ENCODE results near the gene ARHGAP10.
A peak's percentile ranks its signal among the peaks of the same experiment; 100 is the strongest.

ARHGAP10 gene

GRCh38 chr4:147731580-147732517 lies at the start of gene ARHGAP10:
TSS of gene ARHGAP10 (plus strand) at chr4:147732088. CDS start at chr4:147732302, 214 bp downstream.
- DNase-seq = peak; percentile 83

- no peak for DNase-seq
Measured at GRCh38 chr4:147682755-147683154, 49.1 kb upstream of the ARHGAP10 start.

DNA sequence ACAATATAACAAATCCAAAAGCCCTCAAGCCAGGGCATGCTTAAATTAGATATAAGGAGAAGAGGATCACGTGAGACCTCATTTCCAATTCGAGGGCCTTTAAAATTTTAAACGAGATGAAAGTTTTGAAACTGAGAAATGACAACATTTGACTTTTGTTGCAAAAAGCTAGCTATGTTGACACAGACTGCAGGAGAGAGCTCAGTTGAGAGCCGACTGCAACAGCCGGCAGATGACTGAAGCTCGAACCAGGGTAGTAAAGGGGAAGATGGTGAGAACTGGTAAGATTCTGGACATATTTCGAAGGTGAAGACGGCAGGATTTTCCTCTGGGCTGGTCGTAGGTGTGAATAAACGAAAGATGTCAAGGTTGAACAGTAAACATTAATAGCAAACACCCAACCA lies 48.7 kb upstream of the ARHGAP10 start:
- no peak for DNase-seq

DNA sequence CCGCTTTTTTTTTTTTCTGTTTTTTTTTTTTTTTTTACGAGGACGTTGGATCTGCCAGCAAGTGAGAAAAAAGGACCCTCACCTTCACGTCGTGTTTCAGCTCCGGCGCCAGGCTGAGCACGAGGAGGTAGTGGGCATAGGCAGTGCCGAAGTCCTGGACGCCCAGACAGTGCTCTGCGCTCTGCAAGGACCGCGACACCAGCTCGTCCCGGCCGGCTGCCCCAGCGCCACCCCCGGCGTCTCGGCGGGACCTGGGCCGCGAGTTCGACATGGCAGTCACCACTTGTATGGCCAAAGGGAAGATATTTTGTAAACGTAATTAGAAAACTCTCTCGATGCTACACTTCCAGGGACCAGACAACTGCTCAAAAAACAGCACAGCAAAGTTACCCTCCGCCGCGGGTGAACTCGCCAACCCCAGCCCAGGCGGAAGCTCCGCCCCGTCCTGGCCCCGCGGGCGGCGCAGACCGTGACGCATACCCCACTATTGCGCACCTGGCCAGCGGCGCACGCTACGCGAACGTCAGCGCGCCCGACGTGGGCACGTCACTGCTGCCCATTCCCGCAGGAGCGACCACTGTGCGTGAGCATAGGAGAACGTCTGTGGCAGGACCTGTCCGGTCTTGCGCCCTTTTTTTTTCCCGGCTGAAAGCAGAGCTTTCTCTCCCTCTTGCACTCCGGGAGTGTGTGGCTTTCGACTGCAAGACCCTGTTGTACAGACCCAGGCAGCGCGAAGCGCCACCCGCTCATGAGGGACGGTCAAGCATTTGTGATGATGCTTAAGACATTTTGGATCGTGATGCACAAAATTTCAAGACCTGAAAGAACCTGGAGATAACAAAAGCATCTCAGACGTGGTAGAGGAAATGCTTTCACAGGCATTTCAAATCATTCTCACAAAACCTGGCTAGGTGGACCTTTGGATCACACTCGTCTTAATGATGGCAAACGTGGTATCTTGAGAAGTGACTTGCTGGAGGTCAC lies 47.9 kb upstream of the ARHGAP10 start, which contains the start of gene PRMT9:
PRMT9 (minus strand) TSS at position 447 of the 984 bp plus-strand sequence; CDS start at position 271, 176 bp downstream.
- peak; percentile 93 for DNase-seq

GRCh38 chr4:147689067-147689466 lies 42.8 kb upstream of the ARHGAP10 start:
- DNase-seq = no peak

GRCh38 chr4:147691820-147692219 lies 40.1 kb upstream of the ARHGAP10 start:
- no peak for DNase-seq

- no peak for DNase-seq
Measured at GRCh38 chr4:147693218-147693617, 38.7 kb upstream of the ARHGAP10 start.

DNA sequence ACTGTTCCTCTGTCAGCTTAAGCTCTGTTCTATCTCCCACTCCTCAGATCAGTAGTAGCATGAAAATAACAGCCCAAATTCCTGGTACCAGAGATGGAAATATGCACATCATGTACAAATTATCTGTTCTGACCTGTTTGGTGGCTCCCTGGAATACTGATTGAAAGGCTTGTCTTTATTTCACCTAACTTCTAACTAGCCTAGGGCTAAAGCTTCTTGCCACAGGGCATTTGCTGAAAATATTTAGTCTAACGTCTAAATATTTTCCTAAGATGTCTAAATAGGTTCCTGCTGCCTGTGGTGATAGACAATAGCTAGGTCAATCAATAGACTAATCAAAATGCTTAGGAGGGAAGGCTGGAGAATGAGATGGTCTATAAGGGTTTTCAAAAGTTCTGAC lies 35.0 kb upstream of the ARHGAP10 start:
- no peak for DNase-seq

DNA sequence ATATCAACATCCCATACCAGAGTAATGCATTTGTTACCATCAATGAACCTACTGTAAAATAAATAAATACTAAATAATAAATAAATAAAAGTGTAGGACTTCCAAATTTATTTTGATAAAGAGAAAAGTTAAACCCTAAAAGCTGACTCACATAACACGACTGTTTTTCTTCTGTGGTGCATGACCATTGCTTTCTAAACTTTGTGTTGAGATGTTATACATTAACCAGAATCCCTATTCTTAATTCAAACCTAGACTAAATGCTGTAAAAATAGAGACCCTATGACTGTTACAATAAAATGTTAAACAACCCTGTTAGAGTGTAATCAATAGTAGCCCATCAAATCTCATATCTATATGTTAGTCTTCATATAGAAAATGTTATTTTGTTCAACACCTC lies 27.0 kb upstream of the ARHGAP10 start:
- no peak for DNase-seq

DNA sequence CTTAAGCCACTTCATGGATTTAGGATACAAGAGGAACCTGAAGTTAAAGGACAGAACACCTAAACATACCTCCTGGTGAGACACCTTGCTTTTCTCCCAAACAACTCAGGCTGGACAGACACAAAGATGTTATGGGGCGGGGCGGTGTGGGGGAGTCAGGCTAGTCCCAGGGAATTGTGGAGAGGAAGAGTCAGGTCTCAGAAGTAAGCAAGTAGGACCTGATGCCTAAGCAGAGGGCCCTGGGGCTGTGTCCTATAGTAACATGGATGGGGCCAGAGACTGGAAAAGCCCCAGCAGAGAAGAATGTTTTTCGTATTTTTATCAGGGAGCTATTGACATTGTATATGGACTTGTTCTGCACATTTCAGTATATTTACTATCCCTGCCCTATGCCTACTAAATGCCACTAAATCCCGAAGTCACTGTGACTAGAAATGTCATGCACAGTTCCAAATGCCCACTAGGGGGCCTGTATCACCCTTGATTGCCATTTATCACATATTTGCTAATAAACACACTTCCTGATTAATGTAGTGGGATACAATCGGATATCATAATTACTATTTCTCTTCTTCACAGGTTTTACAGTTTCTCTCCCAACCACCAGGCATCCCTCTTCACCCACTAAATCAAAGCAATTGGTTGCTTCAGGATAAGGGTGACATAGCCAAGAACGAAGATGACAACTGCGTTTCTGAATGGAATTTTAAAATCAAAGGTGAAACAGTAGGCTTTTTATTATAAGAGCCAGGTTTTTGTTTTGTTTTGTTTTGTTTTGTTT lies 23.8 kb upstream of the ARHGAP10 start:
- DNase-seq = no peak

- no peak for DNase-seq
Measured at GRCh38 chr4:147709999-147710398, 21.9 kb upstream of the ARHGAP10 start.

GRCh38 chr4:147714575-147715401 lies 17.1 kb upstream of the ARHGAP10 start:
- no peak for DNase-seq

DNA sequence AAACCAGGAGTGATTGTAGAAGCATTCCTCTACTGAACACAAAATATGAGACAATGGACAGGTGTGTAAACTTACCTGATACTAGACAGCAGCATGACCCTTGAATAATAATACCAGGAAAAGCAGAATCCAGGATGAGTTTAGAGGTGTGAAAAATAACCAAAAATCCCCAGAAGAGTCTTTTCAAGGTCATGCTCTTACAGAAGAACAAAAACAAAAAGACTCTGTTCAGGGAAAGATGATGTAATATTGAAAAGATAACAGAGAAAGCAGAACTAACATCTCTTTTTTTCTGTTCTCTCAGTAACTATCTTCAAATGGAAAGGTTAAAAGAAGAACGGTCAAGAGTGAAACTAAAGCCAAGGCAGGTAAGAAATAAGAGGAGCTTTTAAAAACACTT lies 14.0 kb upstream of the ARHGAP10 start:
- no peak for DNase-seq

GRCh38 chr4:147723326-147723725 lies 8.6 kb upstream of the ARHGAP10 start:
- DNase-seq = no peak

DNA sequence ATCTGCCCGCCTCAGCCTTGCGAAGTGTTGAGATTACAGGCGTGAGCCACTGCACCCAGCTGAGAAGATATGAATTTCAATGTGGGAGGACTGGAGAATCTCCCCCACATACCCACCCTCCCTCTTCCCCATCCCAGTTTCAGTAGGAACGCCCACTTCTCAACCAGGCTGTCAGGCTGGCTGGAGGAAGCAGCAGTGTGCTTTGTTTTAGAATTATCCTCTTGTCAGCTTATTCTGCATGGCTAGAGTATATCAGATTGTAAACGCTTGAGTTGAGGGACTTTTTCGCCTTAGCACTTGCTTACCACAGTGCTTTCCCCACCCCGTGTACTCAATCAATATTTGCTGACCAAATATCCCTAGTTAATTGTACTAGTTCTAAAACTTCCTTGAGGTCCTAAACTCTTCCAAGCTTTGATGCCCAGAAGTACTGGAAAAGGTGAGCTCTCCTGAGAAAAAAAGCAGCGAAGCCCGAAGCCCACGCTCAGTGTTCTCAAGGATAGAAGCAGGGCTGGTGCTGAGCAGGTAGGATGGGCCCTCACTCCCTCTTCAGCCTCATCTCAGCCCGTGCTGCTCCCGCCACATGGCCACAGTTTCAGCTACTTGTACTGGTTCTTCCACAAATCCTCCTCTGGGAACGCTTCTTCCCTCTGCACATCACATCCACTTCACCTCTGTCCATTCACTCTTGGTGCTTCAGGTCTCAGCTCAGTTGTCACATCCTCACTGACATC lies 7.3 kb upstream of the ARHGAP10 start:
- DNase-seq = no peak

- DNase-seq = no peak
Measured at GRCh38 chr4:147725673-147726072, 6.2 kb upstream of the ARHGAP10 start.

GRCh38 chr4:147727476-147728028 lies 4.3 kb upstream of the ARHGAP10 start:
- no peak for DNase-seq

DNA sequence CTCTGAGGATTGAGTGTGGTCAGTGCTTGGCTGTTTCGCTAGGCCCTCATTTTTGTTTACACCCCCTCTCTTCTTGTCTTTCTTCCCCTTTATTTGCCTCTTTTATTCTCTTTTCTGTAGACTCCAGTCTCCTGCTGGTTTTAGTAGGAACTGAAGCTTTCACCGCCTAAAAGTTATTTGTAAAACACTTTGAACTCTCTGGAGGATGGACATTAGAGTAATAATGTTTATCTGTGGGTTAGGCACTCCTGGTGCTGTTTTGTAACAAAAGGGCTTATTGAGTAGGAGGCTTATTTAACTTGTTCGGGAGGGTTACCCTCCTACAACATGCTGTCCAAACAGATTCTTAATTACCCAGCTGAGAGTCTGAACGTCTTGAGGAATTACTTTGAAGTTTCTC lies 1.6 kb upstream of the ARHGAP10 start:
- DNase-seq = no peak

- peak; percentile 68 for DNase-seq
Measured at GRCh38 chr4:147732518-147733235, 789 bp downstream of the ARHGAP10 start.

Data from left hindlimb (tissue), 1 donor.